CD4-positive, alpha-beta T cell (primary cell): ENCODE measurements around the gene APOL2. TPM values are rescaled to one million over a fixed set of nuclear protein-coding genes. Genes with fewer than 3 reads are reported as not detected.

ENCODE experiments used
- ATAC-seq: fragments of 200-7000 bp; cut with Tn5 transposase; one replicate; pipeline ENCODE4 v1.10.0; 2022; ENCODE audit warnings: mild to moderate bottlenecking; ENCODE audit not compliant: poor library complexity
- CTCF ChIA-PET: fragments of 350-600 bp; sonication (Branson Sonifier 250); formaldehyde crosslinking; loops from one replicate; lab custom pipeline; 2021; ENCODE audit warnings: antibody characterized with exemption, inconsistent platforms; lab: Charles Lee
- POLR2A ChIA-PET: fragments of 350-600 bp; sonication (Branson Sonifier 250); formaldehyde crosslinking; loops from one replicate; lab custom pipeline; 2021; ENCODE audit warnings: antibody characterized with exemption, inconsistent platforms; lab: Charles Lee
- DNase-seq, 14 experiments: peaks; one replicate each; pipeline ENCODE4 v3.0.0-alpha.2; 2013 to 2020; ENCODE audit warnings: mixed read lengths in 2 of 14
- H3K27ac ChIP-seq, 2 donors: one replicate each; pipeline versions ENCODE4 v1.5.1 to v1.7.0; 2013; ENCODE audit warnings: low read length in 2 of 2, low read depth in 1 of 2, mild to moderate bottlenecking in 1 of 2
- H3K27me3 ChIP-seq, 2 experiments: 1 replicate in 1 of 2; 2 replicates in 1 of 2; pipeline versions ENCODE4 v1.6.1 to v1.7.0; 2013; ENCODE audit warnings: low read length in 2 of 2, control low read depth in 1 of 2, mild to moderate bottlenecking in 1 of 2, moderate library complexity in 1 of 2; ENCODE audit not compliant: insufficient read depth in 2 of 2, control insufficient read depth in 1 of 2
- H3K36me3 ChIP-seq: one replicate; pipeline ENCODE4 v1.6.1; 2013; ENCODE audit warnings: low read length, control low read depth; ENCODE audit not compliant: insufficient read depth
- H3K4me1 ChIP-seq: one replicate; pipeline ENCODE4 v1.6.1; 2013; ENCODE audit warnings: low read length, control low read depth; ENCODE audit not compliant: insufficient read depth
- H3K4me3 ChIP-seq: one replicate; pipeline ENCODE4 v1.5.1; 2013; ENCODE audit warnings: mild to moderate bottlenecking, low read length, moderate library complexity
- H3K9me3 ChIP-seq, 2 experiments: 1 replicate in 1 of 2; 2 replicates in 1 of 2; pipeline versions ENCODE4 v1.6.1 to v1.7.0; 2013; ENCODE audit warnings: low read length in 2 of 2, mild to moderate bottlenecking in 2 of 2, control low read depth in 1 of 2, moderate library complexity in 1 of 2; ENCODE audit not compliant: control insufficient read depth in 1 of 2, insufficient read depth in 1 of 2
- H3K27ac Mint-ChIP-seq: one replicate; pipeline ENCODE4 v1.8.0; 2020; ENCODE audit warnings: mixed read lengths
- H3K27me3 Mint-ChIP-seq: one replicate; pipeline ENCODE4 v1.8.0; 2021; ENCODE audit warnings: mixed read lengths
- H3K36me3 Mint-ChIP-seq: one replicate; pipeline ENCODE4 v1.8.0; 2021; ENCODE audit warnings: low read depth, mixed read lengths
- H3K4me1 Mint-ChIP-seq: one replicate; pipeline ENCODE4 v1.8.0; 2021; ENCODE audit warnings: low read depth, mixed read lengths
- H3K4me3 Mint-ChIP-seq: one replicate; pipeline ENCODE4 v1.8.0; 2020; ENCODE audit warnings: mild to moderate bottlenecking, mixed read lengths
- H3K9me3 Mint-ChIP-seq: one replicate; pipeline ENCODE4 v1.8.0; 2020; ENCODE audit warnings: mixed read lengths
- CTCF ChIP-seq: fragments of 200-600 bp; IDR thresholded peaks from one replicate; pipeline ENCODE4 v1.8.0; 2022; ENCODE audit warnings: antibody characterized with exemption, mild to moderate bottlenecking
- intact Hi-C, 2 experiments: fragments of 100-400 bp; cut with DNase I in 1 of 2; cut with micrococcal nuclease in 1 of 2; formaldehyde crosslinking; loops; one replicate each; pipeline versions ENCODE4 v1.15.1 to v1.9.0; 2023 to 2025; cut with DNase I, micrococcal nuclease
- total RNA-seq, 174 experiments: library from RNA in 2 of 174; stranded (reverse) in 2 of 174; gene quantifications; one replicate each; pipeline ENCODE4 v1.2.3 and lab custom pipeline; 2021 to 2026

Gene APOL2
- total RNA-seq, 2 experiments from 2014 or later: 17.8 to 21.8 TPM

GRCh38 chr22:36213586-36213985, 25.7 kb downstream of the APOL2 start:
- no peak for DNase-seq
- no peak for TF ChIP-seq CTCF
- Mint-ChIP-seq H3K27me3 (peaks cover 59% of the 10 kb centered on the region), H3K36me3 (no peaks in the 10 kb centered on the region), H3K9me3 (peaks cover 4% of the 10 kb centered on the region), H3K4me3 (no peak overlapping the region), H3K27ac (no peak overlapping the region), H3K4me1 (peaks cover 13% of the 10 kb centered on the region)
- CTCF ChIA-PET: no interaction called here
- Histone ChIP-seq H3K4me1 (peaks cover 9% of the 10 kb centered on the region), H3K27me3 (peaks cover 0 to 4% of the 10 kb centered on the region in 2 experiments), H3K27ac (no peak overlapping the region), H3K4me3 (no peak overlapping the region), H3K9me3 (no peaks in the 10 kb centered on the region), H3K36me3 (no peaks in the 10 kb centered on the region)
- no peak for ATAC-seq
- POLR2A ChIA-PET: no interaction called here
- intact Hi-C loops: no loop called here

GRCh38 chr22:36212901-36213300, 26.4 kb downstream of the APOL2 start:
- Mint-ChIP-seq H3K4me1 (peaks cover 13% of the 10 kb centered on the region), H3K4me3 (no peak overlapping the region), H3K9me3 (peaks cover 4% of the 10 kb centered on the region), H3K27ac (no peak overlapping the region), H3K36me3 (no peaks in the 10 kb centered on the region), H3K27me3 (peaks cover 57% of the 10 kb centered on the region)
- H3K9me3 ChIP-seq: no peaks in the 10 kb centered on the region
- DNase-seq: no peak
- intact Hi-C loops: no loop called here
- no peak overlapping the region for H3K27ac ChIP-seq
- ATAC-seq: no peak
- POLR2A ChIA-PET: no interaction called here
- H3K4me3 ChIP-seq: no peak overlapping the region
- H3K36me3 ChIP-seq: no peaks in the 10 kb centered on the region
- CTCF ChIA-PET: no interaction called here
- TF ChIP-seq CTCF: no peak
- peaks cover 9% of the 10 kb centered on the region for H3K4me1 ChIP-seq
- H3K27me3 ChIP-seq: peaks cover 0 to 4% of the 10 kb centered on the region in 2 experiments

DNA sequence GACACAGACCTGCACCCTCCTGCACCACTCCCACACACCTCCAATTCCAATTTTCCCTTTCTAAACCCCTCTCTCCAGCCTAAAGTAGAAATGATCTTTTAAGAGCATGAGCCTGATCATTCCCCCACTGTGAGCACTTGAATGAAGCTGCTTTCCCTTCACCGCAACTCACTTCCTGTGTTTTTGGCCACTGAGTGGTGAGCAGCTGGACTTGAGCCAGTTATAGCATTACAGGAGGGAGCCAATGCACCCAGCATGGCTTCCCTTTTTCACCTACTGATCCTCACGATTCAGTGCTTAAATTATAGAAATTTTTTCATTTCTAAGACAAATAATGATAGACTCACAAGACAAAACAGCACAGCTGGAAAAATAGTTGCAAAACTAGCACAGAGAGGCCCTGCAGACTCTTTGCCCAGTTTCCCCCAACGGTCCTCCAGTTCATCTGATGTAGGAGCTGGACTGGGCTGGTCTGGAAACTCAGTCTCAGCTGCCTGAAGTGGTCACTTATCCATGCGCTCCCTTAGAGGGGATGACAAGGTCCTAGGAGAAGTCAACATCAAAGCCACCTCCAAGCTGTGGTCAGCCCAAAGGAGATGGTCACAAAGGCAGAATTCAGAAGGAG, 28.0 kb downstream of the APOL2 start:
- H3K9me3 Mint-ChIP-seq: peaks cover 4% of the 10 kb centered on the region
- ChIA-PET CTCF (interaction anchor here (1.1 kb wide), 1 partner anchor 10 kb away, joined by 3 read pairs; no protein-coding TSS in a partner anchor), POLR2A (no interaction called here)
- peaks cover 13% of the 10 kb centered on the region for H3K4me1 Mint-ChIP-seq
- no peak overlapping the region for H3K27ac Mint-ChIP-seq
- intact Hi-C loops: no loop called here
- Histone ChIP-seq H3K27me3 (no peaks in the 10 kb centered on the region), H3K36me3 (no peaks in the 10 kb centered on the region), H3K9me3 (no peaks in the 10 kb centered on the region), H3K4me3 (no peak overlapping the region), H3K4me1 (peaks cover 9% of the 10 kb centered on the region), H3K27ac (no peak overlapping the region)
- H3K4me3 Mint-ChIP-seq: no peak overlapping the region
- TF ChIP-seq CTCF: no peak
- DNase-seq (peak in 3 of 14 experiments; percentile 7 to 22 (median 18)), ATAC-seq (no peak)
- H3K36me3 Mint-ChIP-seq: no peaks in the 10 kb centered on the region
- H3K27me3 Mint-ChIP-seq: peaks cover 53% of the 10 kb centered on the region
